Activated CD4-positive, alpha-beta T cell treated with anti-CD3 and anti-CD28 coated beads, Interleukin-2, amount 10 ng/mL, durations not matched to agents 24 days and 14 days (primary cell): Measurements from ENCODE around the gene TEX29. TPM values are rescaled to one million over a fixed set of nuclear protein-coding genes. Genes with fewer than 3 reads are reported as not detected.
A peak's percentile ranks its signal among the peaks of the same experiment; 100 is the strongest.

ENCODE experiments used
- DNase-seq: peaks from one replicate; pipeline ENCODE4 v3.0.0; 2022
- H3K27ac Mint-ChIP-seq: one replicate; pipeline ENCODE4 v1.8.0; 2022; ENCODE audit warnings: mild to moderate bottlenecking, mixed read lengths
- H3K27me3 Mint-ChIP-seq: one replicate; pipeline ENCODE4 v1.8.0; 2022; ENCODE audit warnings: mixed read lengths
- H3K36me3 Mint-ChIP-seq: one replicate; pipeline ENCODE4 v1.8.0; 2022; ENCODE audit warnings: low read depth, mild to moderate bottlenecking, mixed read lengths
- H3K4me1 Mint-ChIP-seq: one replicate; pipeline ENCODE4 v1.8.0; 2021; ENCODE audit warnings: mixed read lengths
- H3K4me3 Mint-ChIP-seq: one replicate; pipeline ENCODE4 v1.8.0; 2022; ENCODE audit warnings: mild to moderate bottlenecking, moderate library complexity, mixed read lengths
- H3K9me3 Mint-ChIP-seq: one replicate; pipeline ENCODE4 v1.8.0; 2021; ENCODE audit warnings: mixed read lengths
- intact Hi-C: fragments of 100-400 bp; cut with micrococcal nuclease; formaldehyde crosslinking; loops from one replicate; pipeline ENCODE4 v1.15.1; 2023
- total RNA-seq: library from RNA; stranded (reverse); gene quantifications from 2 replicates; pipeline ENCODE4 v1.2.3, GENCODE V29; 2022

Gene TEX29
- total RNA-seq, 1 donor from 2014 or later = 0.51 TPM

GRCh38 chr13:111330066-111330610 is 9.7 kb downstream of the TEX29 start:
- no peak overlapping the region for H3K4me3 Mint-ChIP-seq

DNA sequence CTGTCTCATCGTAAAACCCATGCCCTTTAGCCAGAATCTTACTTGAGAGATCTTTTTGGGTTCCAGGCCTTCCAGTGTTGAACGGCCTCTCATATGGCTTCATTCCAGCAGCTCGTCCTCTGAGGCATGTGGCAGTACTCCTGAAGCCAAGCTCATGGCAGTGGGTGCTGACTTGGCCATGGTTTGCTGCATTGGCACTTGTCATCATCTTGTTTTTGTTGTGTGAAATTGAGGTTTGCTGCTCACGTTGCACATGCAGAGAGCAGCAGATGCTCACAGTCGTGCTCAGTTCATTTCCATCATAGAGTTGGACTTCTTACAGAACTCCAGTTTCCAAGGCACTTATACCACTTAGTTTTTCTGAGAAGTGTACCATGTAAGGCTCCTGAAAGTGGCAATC is 14.9 kb downstream of the TEX29 start:
- Mint-ChIP-seq H3K27ac (no peak overlapping the region), H3K4me1 (no peaks in the 10 kb centered on the region), H3K36me3 (no peaks in the 10 kb centered on the region), H3K27me3 (peaks cover 2% of the 10 kb centered on the region), H3K9me3 (no peaks in the 10 kb centered on the region), H3K4me3 (no peak overlapping the region)
- peak; percentile 24 for DNase-seq
- intact Hi-C loops = no loop called here

More at GRCh38 chr13:111330066-111330610, 9.7 kb downstream of the TEX29 start:
- H3K36me3 Mint-ChIP-seq = no peaks in the 10 kb centered on the region
- peak; percentile 42 for DNase-seq
- intact Hi-C loops = no loop called here
- no peaks in the 10 kb centered on the region for H3K4me1 Mint-ChIP-seq
- no peak overlapping the region for H3K27ac Mint-ChIP-seq
- no peaks in the 10 kb centered on the region for H3K9me3 Mint-ChIP-seq
- peaks cover 2% of the 10 kb centered on the region for H3K27me3 Mint-ChIP-seq

DNA sequence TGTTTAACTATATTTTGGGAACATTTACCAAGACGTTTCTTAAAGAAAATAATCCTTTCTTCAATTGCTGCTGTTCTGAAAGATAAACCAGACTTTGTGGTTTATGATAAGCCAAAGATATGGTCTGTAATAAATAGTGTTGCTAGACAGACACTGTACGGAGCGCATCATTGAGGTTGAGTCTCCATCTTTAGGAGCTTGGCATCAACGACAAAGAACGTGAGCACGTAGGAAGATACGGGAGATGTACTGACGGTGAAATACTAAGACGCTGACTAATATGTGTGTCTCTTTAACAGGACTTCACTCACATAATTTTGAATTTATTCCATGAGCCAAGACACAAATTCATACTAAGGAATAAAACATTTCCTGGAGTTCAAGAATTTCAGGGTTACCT is 16.2 kb downstream of the TEX29 start:
- H3K4me1 Mint-ChIP-seq = no peaks in the 10 kb centered on the region
- H3K4me3 Mint-ChIP-seq = no peak overlapping the region
- peaks cover 2% of the 10 kb centered on the region for H3K27me3 Mint-ChIP-seq
- DNase-seq = no peak
- intact Hi-C loops = no loop called here
- no peaks in the 10 kb centered on the region for H3K9me3 Mint-ChIP-seq
- H3K36me3 Mint-ChIP-seq = no peaks in the 10 kb centered on the region
- no peak overlapping the region for H3K27ac Mint-ChIP-seq

DNA sequence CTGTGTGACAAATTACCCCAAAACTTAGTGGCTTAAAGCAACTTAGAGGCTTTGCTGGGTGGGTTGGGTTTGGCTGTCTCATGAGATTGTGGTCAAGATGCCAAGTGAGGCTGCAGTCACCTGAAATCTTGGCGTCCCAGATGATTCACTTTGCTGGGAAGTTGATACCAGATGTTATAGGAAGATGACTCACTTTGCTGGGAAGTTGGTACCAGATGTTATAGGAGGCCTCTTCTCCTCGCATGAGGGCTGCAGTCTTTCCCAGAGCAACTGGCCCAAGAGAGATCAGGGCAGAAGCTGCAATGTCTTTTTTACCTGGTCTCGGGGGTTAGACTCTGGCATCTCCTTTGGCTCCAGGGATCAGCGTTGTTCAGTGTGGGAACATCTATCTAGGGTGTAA is 16.8 kb downstream of the TEX29 start:
- H3K36me3 Mint-ChIP-seq = no peaks in the 10 kb centered on the region
- no peaks in the 10 kb centered on the region for H3K27me3 Mint-ChIP-seq
- intact Hi-C loops = no loop called here
- H3K9me3 Mint-ChIP-seq = no peaks in the 10 kb centered on the region
- no peak for DNase-seq
- H3K27ac Mint-ChIP-seq = no peak overlapping the region
- no peaks in the 10 kb centered on the region for H3K4me1 Mint-ChIP-seq
- H3K4me3 Mint-ChIP-seq = no peak overlapping the region

GRCh38 chr13:111337741-111338140 is 17.3 kb downstream of the TEX29 start:
- intact Hi-C loops = no loop called here
- Mint-ChIP-seq H3K36me3 (no peaks in the 10 kb centered on the region), H3K27me3 (no peaks in the 10 kb centered on the region), H3K27ac (no peak overlapping the region), H3K4me1 (no peaks in the 10 kb centered on the region), H3K4me3 (no peak overlapping the region), H3K9me3 (no peaks in the 10 kb centered on the region)
- no peak for DNase-seq

GRCh38 chr13:111338841-111339240 is 18.4 kb downstream of the TEX29 start:
- intact Hi-C loops = no loop called here
- H3K4me3 Mint-ChIP-seq = no peak overlapping the region
- no peaks in the 10 kb centered on the region for H3K36me3 Mint-ChIP-seq
- no peaks in the 10 kb centered on the region for H3K9me3 Mint-ChIP-seq
- DNase-seq = no peak
- H3K27me3 Mint-ChIP-seq = no peaks in the 10 kb centered on the region
- H3K27ac Mint-ChIP-seq = no peak overlapping the region
- no peaks in the 10 kb centered on the region for H3K4me1 Mint-ChIP-seq

GRCh38 chr13:111339366-111340143 is 19.1 kb downstream of the TEX29 start:
- peak; percentile 30 for DNase-seq
- Mint-ChIP-seq H3K27me3 (no peaks in the 10 kb centered on the region), H3K4me3 (no peak overlapping the region), H3K4me1 (no peaks in the 10 kb centered on the region), H3K36me3 (no peaks in the 10 kb centered on the region), H3K9me3 (no peaks in the 10 kb centered on the region), H3K27ac (no peak overlapping the region)
- intact Hi-C loops = no loop called here

DNA sequence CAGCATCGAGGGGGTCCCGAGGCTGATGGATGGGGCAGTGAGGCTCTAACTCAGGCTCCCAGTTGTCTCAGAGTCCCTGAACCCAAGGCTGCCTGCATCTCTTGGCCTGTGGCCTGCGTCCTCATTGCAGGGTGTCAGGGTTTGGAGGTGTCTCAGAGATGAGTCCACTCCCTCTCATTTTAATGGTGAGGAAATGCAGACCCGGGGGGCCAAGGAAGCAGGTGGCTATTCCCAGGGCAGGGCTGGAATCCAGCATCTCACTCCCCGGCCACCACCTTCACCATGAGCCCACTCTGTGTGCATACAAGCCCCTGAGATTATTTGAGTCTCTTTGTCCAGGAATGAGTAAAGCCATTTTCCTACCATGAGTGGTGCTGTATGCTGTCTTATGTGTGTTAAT is 21.4 kb downstream of the TEX29 start:
- H3K9me3 Mint-ChIP-seq = no peaks in the 10 kb centered on the region
- no peaks in the 10 kb centered on the region for H3K4me1 Mint-ChIP-seq
- H3K4me3 Mint-ChIP-seq = no peak overlapping the region
- no peaks in the 10 kb centered on the region for H3K27me3 Mint-ChIP-seq
- no peak for DNase-seq
- no peak overlapping the region for H3K27ac Mint-ChIP-seq
- intact Hi-C loops = no loop called here
- H3K36me3 Mint-ChIP-seq = no peaks in the 10 kb centered on the region

- no peak for DNase-seq
These were observed 22.3 kb downstream of the TEX29 start for GRCh38 chr13:111342721-111343120.

GRCh38 chr13:111343186-111343805 is 22.9 kb downstream of the TEX29 start:
- intact Hi-C loops = no loop called here
- H3K4me1 Mint-ChIP-seq = no peaks in the 10 kb centered on the region
- DNase-seq = no peak
- no peaks in the 10 kb centered on the region for H3K27me3 Mint-ChIP-seq
- H3K9me3 Mint-ChIP-seq = no peaks in the 10 kb centered on the region
- H3K4me3 Mint-ChIP-seq = no peak overlapping the region
- H3K36me3 Mint-ChIP-seq = no peaks in the 10 kb centered on the region
- H3K27ac Mint-ChIP-seq = no peak overlapping the region

More at GRCh38 chr13:111342721-111343120, 22.3 kb downstream of the TEX29 start:
- Mint-ChIP-seq H3K4me1 (no peaks in the 10 kb centered on the region), H3K27ac (no peak overlapping the region), H3K36me3 (no peaks in the 10 kb centered on the region), H3K9me3 (no peaks in the 10 kb centered on the region), H3K27me3 (no peaks in the 10 kb centered on the region), H3K4me3 (no peak overlapping the region)
- intact Hi-C loops = no loop called here

GRCh38 chr13:111344471-111345191 is 24.2 kb downstream of the TEX29 start:
- Mint-ChIP-seq H3K9me3 (no peaks in the 10 kb centered on the region), H3K27me3 (no peaks in the 10 kb centered on the region), H3K4me3 (no peak overlapping the region), H3K4me1 (no peaks in the 10 kb centered on the region), H3K27ac (no peak overlapping the region), H3K36me3 (no peaks in the 10 kb centered on the region)
- no peak for DNase-seq
- intact Hi-C loops = no loop called here

- Mint-ChIP-seq H3K4me3 (no peak overlapping the region), H3K4me1 (no peaks in the 10 kb centered on the region)
These were observed 25.2 kb downstream of the TEX29 start for GRCh38 chr13:111345682-111346081.

GRCh38 chr13:111346101-111346680 is 25.7 kb downstream of the TEX29 start:
- Mint-ChIP-seq H3K4me1 (no peaks in the 10 kb centered on the region), H3K36me3 (no peaks in the 10 kb centered on the region), H3K27me3 (peaks cover 2% of the 10 kb centered on the region), H3K4me3 (no peak overlapping the region), H3K27ac (no peak overlapping the region), H3K9me3 (no peaks in the 10 kb centered on the region)
- intact Hi-C loops = no loop called here
- DNase-seq = no peak

More at GRCh38 chr13:111345682-111346081, 25.2 kb downstream of the TEX29 start:
- intact Hi-C loops = no loop called here
- H3K9me3 Mint-ChIP-seq = no peaks in the 10 kb centered on the region
- DNase-seq = no peak
- H3K27ac Mint-ChIP-seq = no peak overlapping the region
- no peaks in the 10 kb centered on the region for H3K36me3 Mint-ChIP-seq
- H3K27me3 Mint-ChIP-seq = peaks cover under 1% of the 10 kb centered on the region

GRCh38 chr13:111347438-111347837 is 27.0 kb downstream of the TEX29 start:
- Mint-ChIP-seq H3K36me3 (no peaks in the 10 kb centered on the region), H3K27me3 (peaks cover 4% of the 10 kb centered on the region), H3K4me1 (no peaks in the 10 kb centered on the region), H3K27ac (no peak overlapping the region), H3K4me3 (no peak overlapping the region), H3K9me3 (no peaks in the 10 kb centered on the region)
- DNase-seq = no peak
- intact Hi-C loops = no loop called here
